GM12892 (cell line): Measurements from ENCODE around the gene NUDT8.

ENCODE experiments used
- POLR2A ChIP-seq: IDR thresholded peaks from 2 replicates; pipeline ENCODE4 v1.6.1; 2011; ENCODE audit warnings: low read depth, low read length, control low read depth
- POLR2AphosphoS5 ChIP-seq: IDR thresholded peaks from 2 replicates; pipeline ENCODE4 v1.6.1; 2011; ENCODE audit warnings: low read depth, low read length, control low read depth
- TAF1 ChIP-seq: IDR thresholded peaks from 2 replicates; pipeline ENCODE4 v1.6.1; 2011; ENCODE audit warnings: low read depth, mild to moderate bottlenecking, control low read depth, low read length, borderline replicate concordance

GRCh38 chr11:67626970-67627369, 2.8 kb downstream of the NUDT8 start:
- TF ChIP-seq POLR2A: no peak
- TF ChIP-seq POLR2AphosphoS5: no peak
- TF ChIP-seq TAF1: no peak
